HG03432 (cell line): ENCODE data around the gene TBX22.
"Not testable (repeated sequence)": the region's sequence is repeated elsewhere in the genome, so short reads cannot be mapped to it uniquely, and the experiment has no call there.

Experiments used
- ATAC-seq: cut with Tn5 transposase; IDR thresholded peaks from one replicate; pipeline ENCODE4 v1.9.1; 2021; ENCODE audit warnings: mild to moderate bottlenecking, moderate library complexity; ENCODE audit not compliant: unreplicated experiment

Gene TBX22, protein sequence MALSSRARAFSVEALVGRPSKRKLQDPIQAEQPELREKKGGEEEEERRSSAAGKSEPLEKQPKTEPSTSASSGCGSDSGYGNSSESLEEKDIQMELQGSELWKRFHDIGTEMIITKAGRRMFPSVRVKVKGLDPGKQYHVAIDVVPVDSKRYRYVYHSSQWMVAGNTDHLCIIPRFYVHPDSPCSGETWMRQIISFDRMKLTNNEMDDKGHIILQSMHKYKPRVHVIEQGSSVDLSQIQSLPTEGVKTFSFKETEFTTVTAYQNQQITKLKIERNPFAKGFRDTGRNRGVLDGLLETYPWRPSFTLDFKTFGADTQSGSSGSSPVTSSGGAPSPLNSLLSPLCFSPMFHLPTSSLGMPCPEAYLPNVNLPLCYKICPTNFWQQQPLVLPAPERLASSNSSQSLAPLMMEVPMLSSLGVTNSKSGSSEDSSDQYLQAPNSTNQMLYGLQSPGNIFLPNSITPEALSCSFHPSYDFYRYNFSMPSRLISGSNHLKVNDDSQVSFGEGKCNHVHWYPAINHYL

DNA sequence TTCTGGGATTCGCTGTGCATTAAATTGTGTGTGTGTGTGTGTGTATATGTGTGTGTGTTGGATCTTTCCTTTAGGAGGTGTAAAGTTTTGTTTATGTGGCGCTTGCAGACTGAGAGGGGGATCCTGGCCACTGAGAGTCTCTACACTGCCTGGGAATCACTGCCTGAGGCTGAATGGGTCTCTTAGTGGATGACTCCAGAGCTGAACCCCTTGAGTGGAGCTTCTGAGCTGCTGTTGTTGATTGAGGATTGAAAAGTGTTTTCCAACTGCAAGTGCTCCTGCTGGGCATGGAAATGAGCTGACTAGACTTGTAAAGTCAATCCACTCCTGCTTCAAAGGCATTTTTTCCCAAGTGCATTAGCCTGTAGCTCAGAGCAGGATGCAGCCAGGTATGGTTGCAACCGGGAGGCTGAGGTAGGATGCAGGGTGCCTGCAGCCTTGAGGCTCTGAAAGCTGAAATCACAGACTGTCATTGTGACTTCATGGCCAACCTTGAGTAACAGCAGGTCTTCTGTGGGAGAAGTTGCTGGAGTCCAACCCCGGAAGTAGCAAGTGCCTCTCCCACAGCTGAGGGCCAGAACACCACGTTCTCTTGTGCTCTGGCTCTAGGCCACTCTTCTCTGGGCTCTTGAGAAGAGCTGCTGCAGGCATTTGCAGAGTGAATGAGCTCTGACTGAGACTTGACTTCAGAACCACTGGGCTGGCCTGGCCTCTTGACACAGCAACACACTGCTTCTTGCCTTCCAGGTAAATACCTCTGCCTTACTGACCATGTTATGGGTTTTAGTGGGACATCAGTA lies at the start of gene TBX22:
TBX22 (plus strand) TSS at position 613 of the 800 bp plus-strand sequence. CDS start 7,517 bp downstream, outside the sequence.
- no peak for ATAC-seq

DNA sequence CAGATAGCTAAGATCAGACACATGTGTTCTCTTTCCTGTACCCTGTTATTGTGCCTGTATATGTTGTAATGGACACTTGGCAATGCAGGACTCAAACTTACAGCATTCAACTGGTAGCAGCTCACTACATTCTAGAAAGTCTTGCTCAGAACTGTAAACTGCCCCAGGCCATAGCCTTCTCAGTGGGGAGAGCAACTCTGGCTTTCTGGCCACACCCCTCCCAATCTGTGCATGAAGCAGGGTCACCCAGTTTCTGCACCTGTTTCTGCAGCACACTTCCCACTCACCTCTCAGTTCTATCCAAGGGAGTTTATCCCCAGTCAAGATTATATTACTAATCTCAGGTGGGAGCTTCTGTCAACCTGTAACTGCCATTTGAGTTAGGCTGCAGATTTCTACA lies 38.9 kb upstream of the TBX22 start:
- no peak for ATAC-seq

DNA sequence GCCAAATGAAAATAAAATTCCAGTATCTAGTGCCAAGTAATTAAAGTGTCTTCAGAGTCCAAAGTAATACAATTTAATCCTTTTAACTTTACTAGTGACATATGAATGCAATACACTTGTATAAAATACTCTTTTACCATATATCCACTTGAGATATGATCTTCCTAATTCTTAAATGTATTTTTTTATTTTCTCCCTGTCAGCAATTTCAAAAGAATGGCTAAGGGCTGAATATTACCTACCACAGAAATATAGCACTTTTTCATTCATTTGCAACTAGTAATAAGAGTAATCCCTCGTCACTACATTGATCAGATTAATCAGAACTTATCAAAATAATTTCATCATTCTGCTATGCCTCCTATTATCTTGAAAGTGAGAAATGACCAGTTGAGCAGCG lies 10.1 kb upstream of the TBX22 start:
- no peak for ATAC-seq

DNA sequence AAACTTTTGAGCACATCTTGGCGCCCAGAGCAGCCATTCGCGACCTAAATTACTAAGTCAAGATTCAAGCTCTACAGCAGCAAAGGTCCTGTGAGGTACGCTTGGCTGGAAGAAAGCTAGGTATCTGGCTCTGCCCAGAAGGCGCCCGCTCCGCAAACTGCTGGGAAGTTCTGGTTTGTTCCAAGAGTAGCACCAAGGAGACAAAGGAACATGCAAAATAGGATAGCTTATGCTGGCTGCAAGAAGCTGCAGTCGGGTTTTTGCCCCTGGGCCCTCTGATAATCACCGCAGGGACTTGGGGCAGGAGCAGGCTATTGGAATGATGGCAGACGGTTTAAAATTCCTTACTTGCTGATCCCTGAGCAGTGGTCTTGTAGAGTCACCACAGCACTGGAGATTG lies 3.0 kb upstream of the TBX22 start:
- ATAC-seq: no peak

DNA sequence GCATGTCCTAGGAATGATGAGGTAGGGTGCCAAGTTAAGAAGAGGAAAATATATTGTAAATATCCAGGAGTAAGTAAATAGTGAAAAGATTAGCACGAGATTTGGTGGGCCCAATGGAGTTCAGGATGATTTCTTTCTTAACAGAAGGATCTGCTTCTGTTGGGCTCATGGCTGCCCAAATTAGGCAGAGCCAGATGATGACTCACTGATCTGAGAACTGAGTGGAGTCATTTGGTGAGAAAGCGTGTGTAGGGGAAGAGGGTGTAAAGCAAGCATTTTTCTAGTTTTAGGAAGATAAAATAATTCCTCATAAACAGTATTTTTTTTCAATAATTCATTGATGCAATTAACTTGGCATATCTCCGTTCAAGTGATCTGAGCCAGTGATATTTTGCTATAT lies 1.6 kb downstream of the TBX22 start:
- no peak for ATAC-seq

DNA sequence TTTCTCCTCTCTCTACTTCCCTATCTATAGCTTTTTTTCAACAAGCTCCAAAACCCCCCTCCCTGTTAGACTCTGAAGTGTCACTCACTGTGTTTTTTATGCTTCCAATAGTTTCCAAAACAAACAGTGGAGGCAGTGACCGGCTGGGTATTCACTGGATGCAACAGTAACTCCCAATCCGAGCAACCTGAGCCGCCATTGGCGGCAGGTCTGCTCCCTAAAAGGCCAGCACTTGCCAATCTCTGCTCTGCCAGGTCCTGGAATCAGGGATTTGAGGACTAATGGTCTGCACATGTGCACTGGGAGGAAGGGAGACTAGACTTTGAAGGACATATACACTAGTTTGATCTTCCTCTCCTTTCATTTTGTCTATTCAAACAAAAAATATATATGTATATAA lies 7.1 kb downstream of the TBX22 start:
- ATAC-seq: no peak

DNA sequence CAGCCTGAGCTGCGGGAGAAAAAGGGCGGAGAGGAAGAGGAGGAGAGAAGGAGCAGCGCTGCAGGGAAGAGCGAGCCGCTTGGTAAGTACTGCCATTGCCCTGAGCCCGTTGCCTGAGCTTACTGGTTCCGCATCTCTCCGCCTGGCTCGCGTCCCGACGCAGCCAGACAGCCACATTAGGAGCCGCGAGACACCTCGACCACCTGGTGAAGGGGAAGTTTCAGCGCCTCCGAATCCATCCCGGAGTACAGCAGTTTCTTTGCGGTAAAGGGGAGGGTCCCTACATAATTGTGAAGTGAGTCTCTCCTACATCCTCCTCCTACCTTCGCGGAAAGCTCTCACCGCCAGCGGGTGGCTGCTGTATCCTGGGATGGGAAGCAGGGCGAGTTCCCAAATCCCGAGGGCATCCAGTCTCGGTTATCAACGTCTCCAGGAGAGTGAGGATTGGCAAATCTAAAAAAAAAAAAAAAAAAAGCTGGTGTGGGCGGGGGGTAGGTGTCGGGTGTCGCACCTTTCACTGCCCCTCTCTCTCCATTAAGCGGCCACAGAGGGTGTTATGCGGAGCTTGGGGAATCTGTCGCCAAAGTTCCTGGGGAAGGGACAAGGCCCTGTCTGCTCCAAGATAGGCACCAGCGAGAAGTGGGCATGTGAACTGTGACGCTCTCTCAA lies 7.9 kb downstream of the TBX22 start:
- no peak for ATAC-seq

DNA sequence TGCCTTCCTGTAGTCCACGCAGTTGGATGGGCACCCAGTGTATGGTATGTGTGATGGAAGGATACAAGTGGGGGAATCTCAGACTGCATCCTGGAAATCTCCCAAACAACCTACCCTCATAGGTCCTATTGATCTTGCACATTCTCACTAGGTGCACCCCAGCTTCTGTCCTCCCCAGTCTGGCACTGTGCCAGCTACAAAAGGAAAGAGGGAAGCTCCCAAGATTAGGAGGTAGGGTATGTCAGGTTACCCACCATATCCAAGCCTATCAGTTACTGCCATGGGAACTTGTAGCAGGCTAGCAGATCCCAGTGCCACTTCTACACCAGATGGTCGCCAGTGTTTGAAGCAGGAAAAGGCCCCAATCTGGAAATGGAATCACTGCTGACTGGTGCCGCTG lies 11.6 kb downstream of the TBX22 start:
- ATAC-seq: no peak

DNA sequence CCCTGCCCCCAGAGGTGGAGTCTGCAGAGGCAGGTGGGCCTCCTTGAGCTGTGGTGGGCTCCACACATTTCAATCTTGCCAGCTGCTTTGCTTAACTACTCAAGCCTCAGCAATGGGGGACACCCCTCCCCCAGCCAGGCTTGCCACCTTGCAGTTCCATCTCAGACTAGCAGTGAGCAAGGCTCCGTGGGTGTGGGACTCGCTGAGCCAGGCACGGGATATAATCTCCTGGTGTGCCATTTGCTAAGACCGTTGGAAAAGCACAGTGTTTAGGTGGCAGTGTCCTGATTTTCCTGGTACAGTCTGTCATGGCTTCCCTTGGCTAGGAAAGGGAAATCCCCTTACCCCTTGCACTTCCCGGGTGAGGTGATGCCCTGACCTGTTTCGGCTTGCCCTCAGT lies 51.6 kb downstream of the TBX22 start:
- not testable (repeated sequence) for ATAC-seq

DNA sequence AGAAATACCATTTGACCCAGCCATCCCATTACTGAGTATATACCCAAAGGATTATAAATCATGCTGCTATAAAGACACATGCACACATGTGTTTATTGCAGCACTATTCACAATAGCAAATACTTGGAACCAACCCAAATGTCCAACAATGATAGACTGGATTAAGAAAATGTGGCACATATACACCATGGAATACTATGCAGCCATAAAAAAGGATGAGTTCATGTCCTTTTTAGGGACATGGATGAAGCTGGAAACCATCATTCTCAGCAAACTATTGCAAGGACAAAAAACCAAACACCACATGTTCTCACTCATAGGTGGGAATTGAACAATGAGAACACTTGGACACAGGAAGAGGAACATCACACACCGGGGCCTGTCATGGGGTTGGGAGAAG lies 61.1 kb downstream of the TBX22 start:
- not testable (repeated sequence) for ATAC-seq
